Progenitor cell of endocrine pancreas (in vitro differentiated cells): ENCODE results near the gene DOCK9. TPM values are rescaled to one million over a fixed set of nuclear protein-coding genes. Genes with fewer than 3 reads are reported as not detected.

ENCODE experiments used
- DNase-seq: peaks from one replicate; pipeline ENCODE4 v3.0.0; 2021; ENCODE audit warnings: low spot score; ENCODE audit not compliant: unreplicated experiment
- H3K27ac Mint-ChIP-seq: 2 replicates; pipeline ENCODE4 v1.8.0; 2021; ENCODE audit warnings: mild to moderate bottlenecking, moderate library complexity, mixed read lengths
- H3K27me3 Mint-ChIP-seq: 2 replicates; pipeline ENCODE4 v1.8.0; 2021; ENCODE audit warnings: mixed read lengths
- H3K36me3 Mint-ChIP-seq: 2 replicates; pipeline ENCODE4 v1.8.0; 2022; ENCODE audit warnings: mixed read lengths; ENCODE audit not compliant: insufficient read depth
- H3K4me1 Mint-ChIP-seq: 2 replicates; pipeline ENCODE4 v1.8.0; 2021; ENCODE audit warnings: low read depth, mixed read lengths
- H3K4me3 Mint-ChIP-seq: 2 replicates; pipeline ENCODE4 v1.8.0; 2021; ENCODE audit warnings: low read depth, mild to moderate bottlenecking, moderate library complexity, mixed read lengths
- H3K9me3 Mint-ChIP-seq: 2 replicates; pipeline ENCODE4 v1.8.0; 2021; ENCODE audit warnings: low read depth, mixed read lengths
- total RNA-seq: library from RNA; stranded (reverse); gene quantifications from 2 replicates; pipeline ENCODE4 v1.2.1, GENCODE V29; 2021
- TF ChIP-seq, protein P1 (sequence below): fragments of 200-600 bp; sonication (generic); IDR thresholded peaks from one replicate; pipeline ENCODE4 v1.5.0; 2021; ENCODE audit warnings: antibody characterized with exemption, mild to moderate bottlenecking; ENCODE audit not compliant: unreplicated experiment

The DOCK9 gene
- total RNA-seq, 1 donor from 2014 or later = 35.7 TPM

DNA sequence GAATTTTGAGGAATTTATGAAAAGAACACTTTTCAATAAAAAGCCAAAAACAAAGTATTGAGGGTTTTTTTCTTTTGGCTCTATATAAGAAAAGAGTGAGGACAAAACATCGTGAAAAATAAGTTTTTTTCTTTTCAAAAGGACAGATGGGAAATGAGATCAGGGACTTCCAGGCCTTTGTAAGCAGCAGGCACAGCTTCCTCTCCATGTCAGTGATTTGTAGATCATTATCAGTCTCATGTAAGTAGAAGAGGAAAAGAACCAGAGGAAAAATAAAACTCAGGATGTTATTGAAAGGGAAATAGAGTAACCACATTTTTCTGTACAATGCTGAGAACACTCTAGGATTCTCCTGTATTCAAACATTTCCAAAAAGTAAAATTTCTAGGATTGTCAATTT lies 29.9 kb downstream of the DOCK9 start:
- no peaks in the 10 kb centered on the region for H3K9me3 Mint-ChIP-seq
- H3K27me3 Mint-ChIP-seq = peaks cover 64% of the 10 kb centered on the region
- no peak overlapping the region for H3K4me3 Mint-ChIP-seq
- peaks cover 17% of the 10 kb centered on the region for H3K4me1 Mint-ChIP-seq
- DNase-seq = no peak
- no peak overlapping the region for H3K27ac Mint-ChIP-seq
- H3K36me3 Mint-ChIP-seq = no peaks in the 10 kb centered on the region
- TF ChIP-seq, protein P1, sequence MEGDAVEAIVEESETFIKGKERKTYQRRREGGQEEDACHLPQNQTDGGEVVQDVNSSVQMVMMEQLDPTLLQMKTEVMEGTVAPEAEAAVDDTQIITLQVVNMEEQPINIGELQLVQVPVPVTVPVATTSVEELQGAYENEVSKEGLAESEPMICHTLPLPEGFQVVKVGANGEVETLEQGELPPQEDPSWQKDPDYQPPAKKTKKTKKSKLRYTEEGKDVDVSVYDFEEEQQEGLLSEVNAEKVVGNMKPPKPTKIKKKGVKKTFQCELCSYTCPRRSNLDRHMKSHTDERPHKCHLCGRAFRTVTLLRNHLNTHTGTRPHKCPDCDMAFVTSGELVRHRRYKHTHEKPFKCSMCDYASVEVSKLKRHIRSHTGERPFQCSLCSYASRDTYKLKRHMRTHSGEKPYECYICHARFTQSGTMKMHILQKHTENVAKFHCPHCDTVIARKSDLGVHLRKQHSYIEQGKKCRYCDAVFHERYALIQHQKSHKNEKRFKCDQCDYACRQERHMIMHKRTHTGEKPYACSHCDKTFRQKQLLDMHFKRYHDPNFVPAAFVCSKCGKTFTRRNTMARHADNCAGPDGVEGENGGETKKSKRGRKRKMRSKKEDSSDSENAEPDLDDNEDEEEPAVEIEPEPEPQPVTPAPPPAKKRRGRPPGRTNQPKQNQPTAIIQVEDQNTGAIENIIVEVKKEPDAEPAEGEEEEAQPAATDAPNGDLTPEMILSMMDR = no peak

DNA sequence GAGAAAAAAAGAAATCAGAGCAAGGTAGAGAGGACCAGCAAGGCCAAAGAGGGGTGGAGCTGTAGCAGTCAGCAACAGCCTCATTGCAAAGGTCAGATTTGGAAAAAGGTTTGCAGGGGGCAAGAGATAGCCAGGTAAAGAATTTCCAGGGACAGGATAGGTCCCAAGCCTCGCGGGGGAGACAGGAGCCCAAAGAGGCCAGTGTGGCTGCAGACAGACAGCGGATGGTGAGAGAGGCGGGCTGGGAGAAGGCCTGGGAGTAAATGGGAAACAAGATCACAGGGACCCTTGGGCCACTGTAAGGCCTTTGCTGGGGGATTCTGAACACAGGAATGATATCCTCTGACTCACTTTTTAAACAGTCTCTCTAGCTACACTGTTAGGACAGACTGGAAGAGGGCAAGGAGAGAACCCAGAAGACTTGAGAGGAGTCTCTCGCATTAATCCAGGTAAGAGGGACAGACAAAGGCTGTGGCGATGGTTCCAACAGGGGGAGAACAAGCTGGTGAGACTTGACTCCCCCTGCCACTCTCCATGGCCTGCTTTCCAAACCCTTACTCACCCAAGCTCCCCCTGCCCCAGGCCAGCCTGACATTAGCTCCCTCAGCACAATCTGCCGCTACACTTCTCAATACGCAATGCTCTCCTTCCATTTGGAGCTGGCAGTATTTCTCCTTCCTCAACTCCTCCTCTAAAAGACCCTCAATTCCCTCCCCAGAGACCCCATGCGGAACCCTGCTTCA lies 31.8 kb downstream of the DOCK9 start:
- DNase-seq = no peak
- Mint-ChIP-seq H3K27ac (peak overlapping the region; percentile 51), H3K36me3 (no peaks in the 10 kb centered on the region), H3K27me3 (peaks cover 53% of the 10 kb centered on the region), H3K4me3 (no peak overlapping the region), H3K4me1 (peaks cover 10% of the 10 kb centered on the region), H3K9me3 (no peaks in the 10 kb centered on the region)
- TF ChIP-seq, protein P1 = no peak

DNA sequence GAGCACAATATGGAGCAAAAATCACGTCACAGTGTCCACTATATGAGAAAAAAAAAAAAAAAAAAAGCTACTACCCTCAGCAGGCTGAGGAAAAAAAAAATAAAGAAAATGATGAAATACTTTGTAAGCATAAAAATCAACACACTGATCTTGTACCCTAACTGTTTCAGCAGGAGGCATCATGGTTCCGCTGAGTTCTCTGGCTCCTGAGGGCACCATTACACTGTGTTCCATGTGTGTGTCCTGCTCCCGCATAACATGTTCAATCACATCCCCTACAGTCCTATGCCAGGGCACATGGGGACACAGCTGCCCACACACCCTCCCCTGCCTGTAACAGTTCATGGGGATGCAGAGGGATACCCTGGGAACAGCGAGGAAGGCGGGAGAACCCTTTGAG lies 33.5 kb downstream of the DOCK9 start:
- Mint-ChIP-seq H3K4me1 (peaks cover 8% of the 10 kb centered on the region), H3K27me3 (peaks cover 44% of the 10 kb centered on the region), H3K36me3 (no peaks in the 10 kb centered on the region), H3K4me3 (no peak overlapping the region), H3K27ac (no peak overlapping the region), H3K9me3 (no peaks in the 10 kb centered on the region)
- TF ChIP-seq, protein P1 = no peak
- DNase-seq = no peak

DNA sequence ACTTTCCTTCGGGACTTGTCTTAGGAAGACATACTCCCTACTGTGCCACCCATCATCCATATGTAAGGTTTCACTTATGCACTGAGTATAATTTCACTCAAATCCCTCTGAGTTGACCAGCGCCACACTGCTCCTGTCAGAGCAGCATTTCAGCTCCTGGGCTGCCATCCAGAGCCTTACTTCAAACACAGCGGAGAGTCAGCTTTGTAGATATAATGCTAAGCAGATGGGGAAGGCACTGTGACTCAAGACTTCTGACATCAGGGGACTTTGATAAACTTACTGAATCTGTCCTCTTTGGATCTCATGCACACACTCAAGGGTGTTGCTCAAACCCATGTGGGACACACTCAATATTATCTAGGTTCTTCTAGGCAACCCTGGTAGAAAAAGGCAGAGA lies 34.9 kb downstream of the DOCK9 start:
- TF ChIP-seq, protein P1 = no peak
- H3K4me3 Mint-ChIP-seq = no peak overlapping the region
- H3K9me3 Mint-ChIP-seq = no peaks in the 10 kb centered on the region
- no peak for DNase-seq
- H3K27ac Mint-ChIP-seq = no peak overlapping the region
- H3K4me1 Mint-ChIP-seq = peaks cover 13% of the 10 kb centered on the region
- no peaks in the 10 kb centered on the region for H3K36me3 Mint-ChIP-seq
- peaks cover 31% of the 10 kb centered on the region for H3K27me3 Mint-ChIP-seq

DNA sequence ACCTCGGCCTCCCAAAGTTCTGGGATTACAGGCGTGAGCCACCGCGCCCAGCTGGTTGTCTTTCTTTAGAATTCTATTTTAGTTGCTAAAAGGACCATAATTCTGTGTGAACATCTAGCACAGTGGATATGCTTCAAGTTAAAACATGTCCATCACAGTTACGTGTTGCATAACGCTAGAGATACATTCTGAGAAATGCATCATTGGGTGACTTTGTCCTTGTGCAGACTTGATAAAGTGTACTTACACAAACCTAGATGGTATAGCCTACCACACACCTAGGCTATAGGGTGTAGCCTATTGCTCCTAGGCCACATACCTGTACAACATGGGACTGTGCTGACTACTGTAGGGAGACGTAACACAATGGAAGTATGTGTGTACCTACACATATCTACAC lies 35.4 kb downstream of the DOCK9 start:
- peaks cover 26% of the 10 kb centered on the region for H3K27me3 Mint-ChIP-seq
- H3K9me3 Mint-ChIP-seq = no peaks in the 10 kb centered on the region
- TF ChIP-seq, protein P1 = no peak
- peaks cover 17% of the 10 kb centered on the region for H3K4me1 Mint-ChIP-seq
- no peaks in the 10 kb centered on the region for H3K36me3 Mint-ChIP-seq
- no peak for DNase-seq
- no peak overlapping the region for H3K4me3 Mint-ChIP-seq
- H3K27ac Mint-ChIP-seq = no peak overlapping the region
